ENCODE results near the gene GTPBP6.

- TF ChIP-seq EGR1 (IDR thresholded peaks at IDR 0.05) (no peak), ZBTB7A (IDR thresholded peaks at IDR 0.05; ENCODE audit: low read depth) (no peak)
These were observed 7.2 kb downstream of the GTPBP6 start for GRCh38 chrX:311156-312129.
